Effector memory CD4-positive, alpha-beta T cell (primary cell): ENCODE results near the gene MXRA7.
"Not testable (repeated sequence)": the region's sequence is repeated elsewhere in the genome, so short reads cannot be mapped to it uniquely, and the experiment has no call there.

ENCODE experiments used
- DNase-seq, 3 donors: peaks; one replicate each; pipeline ENCODE4 v3.0.0-alpha.2; 2020
- H3K27ac ChIP-seq: 2 replicates; pipeline ENCODE4 v1.7.0; 2013; ENCODE audit warnings: mild to moderate bottlenecking, low read length, moderate library complexity; ENCODE audit not compliant: insufficient read depth, poor library complexity, severe bottlenecking
- H3K27me3 ChIP-seq: replicated peaks from 2 replicates; pipeline ENCODE4 v1.7.0; 2013; ENCODE audit warnings: mild to moderate bottlenecking, low read length; ENCODE audit not compliant: insufficient read depth, control insufficient read depth, poor library complexity, severe bottlenecking
- H3K36me3 ChIP-seq: 2 replicates; pipeline ENCODE4 v1.7.0; 2013; ENCODE audit warnings: mild to moderate bottlenecking, low read length, moderate library complexity; ENCODE audit not compliant: control insufficient read depth, insufficient read depth
- H3K4me1 ChIP-seq: 2 replicates; pipeline ENCODE4 v1.7.0; 2013; ENCODE audit warnings: low read length, mild to moderate bottlenecking; ENCODE audit not compliant: control insufficient read depth, insufficient read depth, poor library complexity, severe bottlenecking
- H3K4me3 ChIP-seq: 2 replicates; pipeline ENCODE4 v1.7.0; 2013; ENCODE audit warnings: low read length, low read depth, mild to moderate bottlenecking; ENCODE audit not compliant: insufficient read depth, poor library complexity, severe bottlenecking
- H3K9me3 ChIP-seq: 2 replicates; pipeline ENCODE4 v1.7.0; 2013; ENCODE audit warnings: mild to moderate bottlenecking, low read length, moderate library complexity; ENCODE audit not compliant: control insufficient read depth

MXRA7 gene

DNA sequence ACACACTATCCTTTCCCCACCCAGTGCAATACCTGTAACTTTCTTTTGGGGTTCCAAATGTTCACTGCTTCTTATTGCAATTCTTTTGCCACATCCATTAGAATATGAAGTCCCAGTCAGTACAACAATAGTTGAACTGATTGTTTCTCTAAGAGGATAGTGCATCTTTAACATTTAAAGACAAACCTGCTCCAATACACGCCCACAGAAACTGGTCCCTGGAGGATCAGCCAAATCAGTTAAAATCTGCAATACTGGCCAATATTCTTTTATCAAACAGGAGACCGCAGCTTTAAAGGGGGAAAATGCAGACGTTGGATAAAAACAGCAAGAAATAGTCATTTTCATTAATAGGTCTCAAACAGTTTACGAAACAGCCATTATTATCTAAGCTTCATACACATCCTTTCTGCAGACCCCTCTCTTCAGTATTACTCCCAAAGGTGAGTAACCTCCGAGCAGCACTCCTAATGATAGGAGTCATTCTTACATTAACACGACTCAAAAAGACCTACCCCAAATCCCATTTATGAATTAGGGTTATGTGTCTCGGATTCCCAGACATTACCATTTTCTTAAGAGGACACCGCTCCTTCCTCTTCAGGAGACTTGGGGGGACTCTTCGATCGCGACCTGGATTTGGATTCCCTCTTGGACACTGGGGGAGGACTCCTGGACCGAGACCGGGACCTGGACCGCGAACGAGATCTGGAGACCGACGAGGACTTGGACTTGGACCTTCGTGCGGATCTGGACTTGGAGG is 25.0 kb upstream of the MXRA7 start:
- Histone ChIP-seq H3K36me3 (peaks cover 45% of the 10 kb centered on the region), H3K27me3 (no peaks in the 10 kb centered on the region), H3K4me1 (peaks cover 17% of the 10 kb centered on the region), H3K27ac (peak overlapping the region; percentile 97), H3K4me3 (peak overlapping the region; percentile 97), H3K9me3 (no peaks in the 10 kb centered on the region)
- DNase-seq = no peak

DNA sequence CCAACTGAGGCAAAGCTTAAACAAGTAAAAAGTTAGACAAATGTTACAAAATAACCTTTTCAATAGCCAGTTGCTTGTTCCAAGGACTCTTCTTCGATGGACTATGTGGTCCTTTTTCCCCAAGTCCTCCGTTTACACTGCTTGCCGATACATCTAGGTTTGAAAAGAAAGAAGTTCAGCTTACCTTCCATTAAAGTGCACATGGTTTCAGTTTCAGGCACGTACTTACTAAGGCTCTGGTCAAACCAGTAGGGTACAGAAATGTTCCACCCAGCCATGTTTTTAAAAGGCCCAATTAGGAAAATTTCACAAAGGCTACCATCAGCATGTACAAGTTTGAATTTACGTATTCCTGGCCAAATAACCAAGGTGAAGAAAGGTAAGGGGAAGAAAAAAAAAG is 24.2 kb upstream of the MXRA7 start:
- Histone ChIP-seq H3K36me3 (peaks cover 45% of the 10 kb centered on the region), H3K27ac (peak overlapping the region; percentile 97), H3K27me3 (no peaks in the 10 kb centered on the region), H3K4me3 (peak overlapping the region; percentile 97), H3K4me1 (peaks cover 17% of the 10 kb centered on the region), H3K9me3 (no peaks in the 10 kb centered on the region)
- no peak for DNase-seq

DNA sequence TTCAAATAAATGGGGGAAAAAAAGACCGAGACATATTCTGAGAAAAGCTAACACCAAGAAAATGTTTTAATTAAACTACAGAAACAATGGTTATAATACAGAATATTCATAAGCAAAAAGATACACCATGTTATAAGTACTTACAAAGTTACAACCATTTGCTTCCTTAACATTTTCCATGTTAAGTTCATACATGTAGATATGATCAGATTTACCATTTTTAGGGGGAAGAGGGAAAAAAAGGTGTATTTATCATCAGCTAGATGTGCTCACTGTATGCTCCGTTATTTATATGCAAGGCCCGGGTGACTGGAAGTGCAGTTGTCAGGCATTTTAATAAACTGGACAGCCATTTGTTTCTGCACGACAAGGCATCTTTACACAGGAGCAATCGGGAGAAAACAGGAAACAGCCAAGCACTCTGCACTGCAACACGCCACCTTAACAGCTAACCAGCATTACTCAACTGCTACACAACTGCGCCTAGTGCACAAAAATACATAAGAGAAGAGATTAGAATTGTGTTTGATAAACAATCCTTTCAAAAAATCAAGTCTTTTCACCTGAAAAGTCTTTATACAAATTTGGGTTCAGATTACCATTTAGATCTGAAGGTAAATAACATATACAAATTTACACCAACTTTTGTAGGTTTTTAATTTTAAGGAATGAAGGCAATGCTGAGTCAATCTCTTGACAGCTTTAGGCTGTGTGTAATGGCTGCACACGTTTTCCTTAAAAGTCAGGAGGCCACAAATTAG is 23.5 kb upstream of the MXRA7 start:
- H3K4me3 ChIP-seq = peak overlapping the region; percentile 97
- peak overlapping the region; percentile 97 for H3K27ac ChIP-seq
- peaks cover 21% of the 10 kb centered on the region for H3K4me1 ChIP-seq
- no peak for DNase-seq
- H3K27me3 ChIP-seq = no peaks in the 10 kb centered on the region
- H3K9me3 ChIP-seq = no peaks in the 10 kb centered on the region
- H3K36me3 ChIP-seq = peaks cover 45% of the 10 kb centered on the region

DNA sequence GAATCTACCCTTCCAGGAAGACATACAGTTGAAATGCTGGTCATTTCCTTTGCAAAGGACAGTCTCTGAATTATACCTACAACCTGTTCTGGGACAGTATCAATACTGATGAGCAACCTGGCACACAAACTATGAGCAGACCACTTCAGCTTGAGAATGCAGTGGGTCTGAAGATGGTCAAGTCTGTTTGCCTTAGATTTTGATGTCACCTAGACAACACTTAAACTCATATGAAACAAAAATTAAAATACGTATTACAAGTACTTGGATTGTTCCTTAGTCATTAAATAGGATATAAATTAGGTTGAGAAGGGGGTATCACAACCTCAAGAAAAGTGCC is 22.8 kb upstream of the MXRA7 start:
- no peak for DNase-seq
- H3K36me3 ChIP-seq = peaks cover 45% of the 10 kb centered on the region
- H3K27me3 ChIP-seq = no peaks in the 10 kb centered on the region
- H3K9me3 ChIP-seq = no peaks in the 10 kb centered on the region
- H3K27ac ChIP-seq = peak overlapping the region; percentile 7
- H3K4me1 ChIP-seq = peaks cover 20% of the 10 kb centered on the region
- no peak overlapping the region for H3K4me3 ChIP-seq

DNA sequence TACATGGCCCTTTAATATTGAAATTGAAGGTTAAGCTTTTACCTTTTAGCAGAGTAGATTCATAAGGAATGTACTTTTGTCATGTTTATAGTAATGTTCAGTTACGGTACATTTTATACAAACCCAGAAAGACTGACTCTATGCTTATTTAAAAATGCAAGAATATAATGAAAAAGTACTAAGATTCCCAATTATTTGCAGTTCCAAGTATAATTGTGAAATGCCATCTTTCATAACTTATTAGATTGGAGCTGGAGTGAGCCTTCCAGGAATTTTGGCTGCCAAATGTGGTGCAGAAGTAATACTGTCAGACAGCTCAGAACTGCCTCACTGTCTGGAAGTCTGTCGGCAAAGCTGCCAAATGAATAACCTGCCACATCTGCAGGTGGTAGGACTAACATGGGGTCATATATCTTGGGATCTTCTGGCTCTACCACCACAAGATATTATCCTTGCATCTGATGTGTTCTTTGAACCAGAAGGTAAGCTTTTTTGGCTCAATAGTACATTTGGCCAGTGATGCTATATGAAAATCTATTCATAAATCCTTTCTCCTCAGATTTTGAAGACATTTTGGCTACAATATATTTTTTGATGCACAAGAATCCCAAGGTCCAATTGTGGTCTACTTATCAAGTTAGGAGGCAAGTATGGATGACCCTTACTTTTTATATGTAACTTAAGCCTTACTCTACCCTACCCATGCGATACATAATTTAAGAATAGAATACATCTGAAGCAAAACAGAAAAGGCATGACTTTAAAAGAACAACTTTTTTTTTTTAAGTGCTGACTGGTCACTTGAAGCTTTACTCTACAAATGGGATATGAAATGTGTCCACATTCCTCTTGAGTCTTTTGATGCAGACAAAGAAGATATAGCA is 22.2 kb upstream of the MXRA7 start:
- H3K27ac ChIP-seq = peak overlapping the region; percentile 40
- no peaks in the 10 kb centered on the region for H3K27me3 ChIP-seq
- no peaks in the 10 kb centered on the region for H3K9me3 ChIP-seq
- H3K36me3 ChIP-seq = peaks cover 45% of the 10 kb centered on the region
- DNase-seq = no peak
- H3K4me1 ChIP-seq = peaks cover 24% of the 10 kb centered on the region
- no peak overlapping the region for H3K4me3 ChIP-seq

DNA sequence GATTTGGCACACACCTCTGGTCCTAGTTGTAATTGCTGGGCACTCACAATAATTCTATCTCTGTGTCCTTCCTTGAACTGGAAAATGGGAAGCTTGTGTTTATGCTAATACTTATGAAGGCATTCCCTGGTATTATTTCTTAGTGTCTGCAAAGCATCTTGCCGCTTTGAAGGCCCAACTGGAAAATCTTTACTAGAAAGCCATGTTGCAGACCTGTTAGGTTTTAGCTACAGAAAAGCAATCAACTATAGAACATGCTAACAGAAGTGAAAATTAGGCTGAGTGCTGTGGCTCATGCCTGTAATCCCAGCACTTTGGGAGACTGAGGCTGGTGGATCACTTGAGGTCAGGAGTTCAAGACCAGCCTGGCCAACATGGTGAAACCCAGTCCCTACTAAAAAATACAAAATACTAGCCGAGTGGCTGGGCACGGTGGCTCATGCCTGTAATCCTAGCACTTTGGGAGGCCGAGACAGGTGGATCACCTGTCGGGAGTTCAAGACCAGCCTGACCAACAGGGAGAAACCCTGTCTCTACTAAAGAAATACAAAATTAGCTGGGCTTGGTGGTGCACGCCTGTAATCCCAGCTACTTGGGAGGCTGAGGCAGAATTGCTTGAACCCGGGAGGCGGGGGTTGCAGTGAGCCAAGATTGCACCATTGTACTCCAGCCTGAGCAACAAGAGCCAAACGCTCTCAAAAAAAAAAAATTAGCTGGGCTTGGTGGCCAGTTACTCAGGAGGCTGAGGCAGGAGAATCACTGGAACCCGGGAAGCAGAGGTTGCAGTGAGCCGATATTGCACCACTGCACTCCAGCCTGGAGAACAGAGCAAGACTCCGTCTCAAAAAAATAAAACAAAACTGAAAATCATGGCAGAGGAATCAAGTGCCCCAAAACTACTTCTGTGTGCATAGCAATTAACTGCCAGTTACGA is 21.3 kb upstream of the MXRA7 start:
- Histone ChIP-seq H3K36me3 (peaks cover 45% of the 10 kb centered on the region), H3K4me1 (peaks cover 28% of the 10 kb centered on the region)

DNA sequence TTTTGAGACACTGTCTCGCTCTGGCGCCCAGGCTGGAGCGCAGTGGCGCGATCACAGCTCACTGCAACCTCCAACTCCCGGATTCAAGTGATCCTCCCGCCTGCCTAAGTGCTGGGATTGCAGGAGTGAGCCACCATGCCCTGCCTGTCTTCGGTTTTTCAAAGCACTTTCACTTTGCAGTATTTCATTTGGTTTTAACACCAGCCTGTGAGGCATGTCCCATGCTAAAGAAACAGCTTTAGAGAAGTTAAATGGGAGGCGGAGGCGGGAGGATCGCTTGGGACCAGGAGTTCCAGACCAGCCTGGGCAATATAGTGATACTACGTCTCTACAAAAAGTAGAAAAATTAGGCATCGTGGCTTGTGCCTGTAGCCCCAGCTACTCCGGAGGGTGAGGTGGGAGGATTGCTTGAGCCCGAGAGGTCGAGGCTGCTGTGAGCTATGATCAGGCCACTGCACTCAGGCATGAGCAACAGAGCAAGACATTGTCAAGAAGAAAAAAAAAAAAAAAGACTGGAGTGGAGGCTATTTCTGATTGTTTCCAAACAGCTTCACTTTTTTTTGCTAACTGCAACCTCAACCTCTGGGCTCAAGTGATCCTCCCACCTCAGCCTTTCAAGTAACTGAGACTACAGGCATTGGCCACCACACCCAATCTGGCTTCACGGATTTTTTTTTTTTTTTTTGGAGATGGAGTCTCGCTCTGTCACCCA is 17.1 kb upstream of the MXRA7 start:
- DNase-seq = no peak
- Histone ChIP-seq H3K4me3 (peak overlapping the region; percentile 71), H3K36me3 (peaks cover 32% of the 10 kb centered on the region), H3K4me1 (peaks cover 34% of the 10 kb centered on the region), H3K27me3 (no peaks in the 10 kb centered on the region), H3K9me3 (no peaks in the 10 kb centered on the region), H3K27ac (peak overlapping the region; percentile 95)

More for the DNA sequence above, 21.3 kb upstream of the MXRA7 start:
- H3K27ac ChIP-seq, H3K9me3 ChIP-seq, H3K27me3 ChIP-seq, H3K4me3 ChIP-seq, DNase-seq: not testable (repeated sequence)

DNA sequence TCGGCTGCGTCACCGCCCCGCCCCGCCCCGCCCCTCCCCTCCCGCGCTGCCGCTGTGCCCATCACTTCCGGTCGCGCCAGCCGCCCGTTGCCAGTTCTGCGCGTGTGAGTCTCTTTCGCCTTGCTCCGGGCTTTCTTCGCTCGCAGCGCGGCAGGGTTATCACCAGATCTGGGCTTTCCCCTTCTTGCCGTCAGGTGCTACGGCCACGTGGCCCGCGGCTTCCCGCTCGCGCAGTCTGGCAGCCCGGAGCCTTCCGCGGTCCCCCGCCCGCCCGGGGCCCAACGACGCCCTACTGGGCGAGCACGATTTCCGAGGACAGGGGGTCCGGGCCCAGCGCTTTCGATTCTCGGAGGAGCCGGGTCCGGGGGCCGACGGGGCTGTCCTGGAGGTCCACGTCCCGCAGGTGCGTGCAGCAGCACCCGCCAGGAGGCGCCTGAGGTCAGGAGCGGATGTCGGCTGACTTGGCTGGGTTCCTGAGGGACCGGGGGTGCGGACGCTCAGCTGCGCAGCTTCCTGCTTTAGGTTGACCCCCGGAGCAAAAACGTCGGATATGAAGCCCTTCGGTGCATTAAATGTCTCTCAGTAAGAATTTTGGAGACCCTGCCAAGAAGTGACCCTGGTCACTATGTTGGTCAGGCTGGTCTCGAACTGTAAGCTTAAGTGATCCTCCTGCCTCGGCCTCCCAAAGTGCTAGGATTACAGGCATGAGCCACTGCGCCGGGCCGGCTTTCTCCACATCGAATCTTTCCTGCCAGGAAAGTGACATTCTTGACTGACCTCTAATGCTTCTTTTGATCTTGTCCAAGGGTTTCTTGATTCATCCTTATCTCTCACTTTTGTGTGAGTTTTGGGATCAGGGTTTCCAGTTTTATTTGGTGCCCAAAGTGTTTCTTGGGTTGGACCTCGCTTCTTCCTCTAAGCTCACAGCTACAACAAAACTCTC is 16.3 kb upstream of the MXRA7 start, which contains the start of gene METTL23:
METTL23 (plus strand) TSS at position 64 of the 943 bp plus-strand sequence. CDS start 2,872 bp downstream, outside the sequence.
- DNase-seq = peak; percentile 93 to 95 (median 93)
- peaks cover 34% of the 10 kb centered on the region for H3K4me1 ChIP-seq
- H3K36me3 ChIP-seq = peaks cover 31% of the 10 kb centered on the region

More for the DNA sequence above, 16.3 kb upstream of the MXRA7 start, which contains the start of gene METTL23:
- H3K9me3 ChIP-seq = no peaks in the 10 kb centered on the region
- no peaks in the 10 kb centered on the region for H3K27me3 ChIP-seq
- H3K4me3 ChIP-seq = peak within 1 kb of the TSS; percentile 94
- H3K27ac ChIP-seq = peak within 1 kb of the TSS; percentile 95
